Keratinocyte (primary cell): ENCODE results near the gene INPP5A.

ENCODE experiments used
- EZH2 ChIP-seq: IDR thresholded peaks from one replicate; pipeline ENCODE4 v1.6.1; 2012; ENCODE audit warnings: inconsistent platforms, mild to moderate bottlenecking, low read length, moderate library complexity
- TF ChIP-seq, protein P1 (sequence below), 3 experiments: IDR thresholded peaks in 1 of 3; conservative IDR thresholded peaks in 1 of 3; optimal IDR thresholded peaks in 1 of 3; 2 replicates in 2 of 3; 3 replicates in 1 of 3; pipeline versions ENCODE3 to v1.5.1; 2011; ENCODE audit warnings: low read length in 3 of 3, mild to moderate bottlenecking in 3 of 3, moderate library complexity in 2 of 3, control low read depth in 1 of 3, inconsistent platforms in 1 of 3; ENCODE audit not compliant: insufficient read depth in 2 of 3; ENCODE audit errors: extremely low read depth in 1 of 3

GRCh38 chr10:132708936-132709335 is 171.3 kb downstream of the INPP5A start:
- TF ChIP-seq, protein P1, sequence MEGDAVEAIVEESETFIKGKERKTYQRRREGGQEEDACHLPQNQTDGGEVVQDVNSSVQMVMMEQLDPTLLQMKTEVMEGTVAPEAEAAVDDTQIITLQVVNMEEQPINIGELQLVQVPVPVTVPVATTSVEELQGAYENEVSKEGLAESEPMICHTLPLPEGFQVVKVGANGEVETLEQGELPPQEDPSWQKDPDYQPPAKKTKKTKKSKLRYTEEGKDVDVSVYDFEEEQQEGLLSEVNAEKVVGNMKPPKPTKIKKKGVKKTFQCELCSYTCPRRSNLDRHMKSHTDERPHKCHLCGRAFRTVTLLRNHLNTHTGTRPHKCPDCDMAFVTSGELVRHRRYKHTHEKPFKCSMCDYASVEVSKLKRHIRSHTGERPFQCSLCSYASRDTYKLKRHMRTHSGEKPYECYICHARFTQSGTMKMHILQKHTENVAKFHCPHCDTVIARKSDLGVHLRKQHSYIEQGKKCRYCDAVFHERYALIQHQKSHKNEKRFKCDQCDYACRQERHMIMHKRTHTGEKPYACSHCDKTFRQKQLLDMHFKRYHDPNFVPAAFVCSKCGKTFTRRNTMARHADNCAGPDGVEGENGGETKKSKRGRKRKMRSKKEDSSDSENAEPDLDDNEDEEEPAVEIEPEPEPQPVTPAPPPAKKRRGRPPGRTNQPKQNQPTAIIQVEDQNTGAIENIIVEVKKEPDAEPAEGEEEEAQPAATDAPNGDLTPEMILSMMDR (optimal IDR thresholded peaks at IDR 0.05 in 1 of 3, IDR thresholded peaks at IDR 0.05 in 1 of 3, conservative IDR thresholded peaks at IDR 0.05 in 1 of 3; ENCODE audit: extremely low read depth in 1 of 3, insufficient read depth in 2 of 3, low read length in 3 of 3), result no peak
- TF ChIP-seq EZH2, result no peak
